Thoracic aorta (tissue), 2 donors: Measurements from ENCODE around the gene IER3IP1. TPM values are rescaled to one million over a fixed set of nuclear protein-coding genes. Genes with fewer than 3 reads are reported as not detected.
"Not testable (repeated sequence)": the region's sequence is repeated elsewhere in the genome, so short reads cannot be mapped to it uniquely, and the experiment has no call there.

Experiments used
- ATAC-seq: fragments of 150-250 bp; one replicate; pipeline ENCODE4 v1.8.0; 2017; ENCODE audit warnings: low read depth; ENCODE audit not compliant: insufficient number of reproducible peaks, low FRiP score
- DNase-seq: peaks from one replicate; pipeline ENCODE4 v3.0.0-alpha.2; 2020; ENCODE audit warnings: low spot score
- H3K27ac ChIP-seq, 2 donors: fragments of 200-600 bp; sonication (generic); 1 replicate in 1 of 2; 2 replicates in 1 of 2; pipeline ENCODE4 v1.5.1; 2016; ENCODE audit warnings: mild to moderate bottlenecking in 2 of 2, moderate library complexity in 2 of 2
- H3K27me3 ChIP-seq: fragments of 200-600 bp; sonication (generic); replicated peaks from 2 replicates; pipeline ENCODE4 v1.6.0; 2016; ENCODE audit warnings: mild to moderate bottlenecking; ENCODE audit not compliant: insufficient read depth
- H3K36me3 ChIP-seq: fragments of 200-600 bp; sonication (generic); one replicate; pipeline ENCODE4 v1.5.1; 2016
- H3K4me1 ChIP-seq, 2 donors: fragments of 200-600 bp; sonication (generic); 1 replicate in 1 of 2; 2 replicates in 1 of 2; pipeline versions ENCODE4 v1.5.1 to v1.6.0; 2016; ENCODE audit warnings: low read depth in 2 of 2, mild to moderate bottlenecking in 1 of 2; ENCODE audit not compliant: control insufficient read depth in 1 of 2
- H3K4me3 ChIP-seq: fragments of 200-600 bp; sonication (generic); 2 replicates; pipeline ENCODE4 v1.5.1; 2016; ENCODE audit warnings: mild to moderate bottlenecking
- H3K9me3 ChIP-seq: fragments of 200-600 bp; sonication (generic); 2 replicates; pipeline ENCODE4 v1.5.1; 2016
- CTCF ChIP-seq: fragments of 200-600 bp; sonication (generic); IDR thresholded peaks from one replicate; pipeline ENCODE4 v1.5.1; 2019; ENCODE audit warnings: antibody characterized with exemption
- total RNA-seq, 2 donors: library from RNA; depleted of rRNA; stranded (reverse); fragments of >200 nt; gene quantifications; one replicate each; pipeline versions ENCODE4 v1.1.0 to v1.2.3, GENCODE V29; 2016

IER3IP1 gene
- total RNA-seq, 2 donors from 2014 or later, result 9.1 to 10.3 TPM

- H3K27ac ChIP-seq, result no peak overlapping the region
- H3K9me3 ChIP-seq, result no peaks in the 10 kb centered on the region
- H3K4me3 ChIP-seq, result no peak overlapping the region
- H3K4me1 ChIP-seq, result peaks cover 5 to 21% of the 10 kb centered on the region in 2 donors
- H3K27me3 ChIP-seq, result no peaks in the 10 kb centered on the region
- DNase-seq (no peak), ATAC-seq (no peak)
- H3K36me3 ChIP-seq, result no peaks in the 10 kb centered on the region
- TF ChIP-seq CTCF, result no peak
Observed at GRCh38 chr18:47168913-47169312, 7.3 kb downstream of the IER3IP1 start.

- ATAC-seq, result no peak
- DNase-seq, result no peak
Observed at GRCh38 chr18:47168509-47168908, 7.7 kb downstream of the IER3IP1 start.

GRCh38 chr18:47166294-47166693 is 9.9 kb downstream of the IER3IP1 start:
- no peaks in the 10 kb centered on the region for H3K9me3 ChIP-seq
- H3K36me3 ChIP-seq, result no peaks in the 10 kb centered on the region
- DNase-seq (no peak), ATAC-seq (no peak)
- no peak for TF ChIP-seq CTCF
- peaks cover 0 to 7% of the 10 kb centered on the region in 2 donors for H3K4me1 ChIP-seq
- H3K4me3 ChIP-seq, result no peak overlapping the region
- no peak overlapping the region for H3K27ac ChIP-seq
- H3K27me3 ChIP-seq, result no peaks in the 10 kb centered on the region

More at GRCh38 chr18:47168509-47168908, 7.7 kb downstream of the IER3IP1 start:
- TF ChIP-seq CTCF, result no peak
- no peak overlapping the region for H3K27ac ChIP-seq
- no peaks in the 10 kb centered on the region for H3K9me3 ChIP-seq
- no peaks in the 10 kb centered on the region for H3K36me3 ChIP-seq
- no peak overlapping the region for H3K4me3 ChIP-seq
- peaks cover 1 to 17% of the 10 kb centered on the region in 2 donors for H3K4me1 ChIP-seq
- H3K27me3 ChIP-seq, result no peaks in the 10 kb centered on the region

GRCh38 chr18:47163241-47163640 is 12.9 kb downstream of the IER3IP1 start:
- ATAC-seq (no peak), DNase-seq (no peak)
- no peaks in the 10 kb centered on the region for H3K9me3 ChIP-seq
- no peak overlapping the region for H3K4me3 ChIP-seq
- TF ChIP-seq CTCF, result no peak
- H3K27me3 ChIP-seq, result no peaks in the 10 kb centered on the region
- H3K27ac ChIP-seq, result no peak overlapping the region
- no peaks in the 10 kb centered on the region for H3K36me3 ChIP-seq
- H3K4me1 ChIP-seq, result peaks cover 0 to 7% of the 10 kb centered on the region in 2 donors

- no peaks in the 10 kb centered on the region for H3K36me3 ChIP-seq
- no peak overlapping the region for H3K27ac ChIP-seq
- no peaks in the 10 kb centered on the region for H3K27me3 ChIP-seq
- no peak overlapping the region for H3K4me3 ChIP-seq
- no peaks in the 10 kb centered on the region for H3K9me3 ChIP-seq
- DNase-seq (no peak), ATAC-seq (no peak)
- no peak for TF ChIP-seq CTCF
- H3K4me1 ChIP-seq, result no peaks in the 10 kb centered on the region
Observed at GRCh38 chr18:47160256-47160655, 15.9 kb downstream of the IER3IP1 start.

- DNase-seq, H3K4me3 ChIP-seq, H3K9me3 ChIP-seq, H3K27ac ChIP-seq, ATAC-seq, H3K27me3 ChIP-seq, H3K4me1 ChIP-seq, H3K36me3 ChIP-seq: not testable (repeated sequence)
Observed at GRCh38 chr18:47158404-47158803, 17.8 kb downstream of the IER3IP1 start.
